Epidermal melanocyte (primary cell): ENCODE results near the gene CD44.

ENCODE experiments used
- DNase-seq: peaks from one replicate; pipeline ENCODE4 v3.0.0; 2011; ENCODE audit warnings: low spot score; ENCODE audit not compliant: insufficient read length

CD44 gene

GRCh38 chr11:35177370-35177769 is 38.4 kb downstream of the CD44 start:
- no peak for DNase-seq

GRCh38 chr11:35178067-35178805 is 39.3 kb downstream of the CD44 start:
- DNase-seq, result no peak

GRCh38 chr11:35178873-35179272 is 39.9 kb downstream of the CD44 start:
- no peak for DNase-seq

GRCh38 chr11:35179466-35180135 is 40.6 kb downstream of the CD44 start:
- DNase-seq, result no peak

- DNase-seq, result no peak
These were observed 41.6 kb downstream of the CD44 start for GRCh38 chr11:35180317-35181233.

GRCh38 chr11:35182317-35182939 is 43.5 kb downstream of the CD44 start:
- DNase-seq, result no peak

GRCh38 chr11:35183326-35183925 is 44.5 kb downstream of the CD44 start:
- no peak for DNase-seq

GRCh38 chr11:35185696-35186095 is 46.7 kb downstream of the CD44 start:
- no peak for DNase-seq

- no peak for DNase-seq
These were observed 49.0 kb downstream of the CD44 start for GRCh38 chr11:35187996-35188395.

GRCh38 chr11:35190804-35191348 is 51.9 kb downstream of the CD44 start:
- no peak for DNase-seq

- no peak for DNase-seq
These were observed 53.4 kb downstream of the CD44 start for GRCh38 chr11:35192347-35192746.

- no peak for DNase-seq
These were observed 54.8 kb downstream of the CD44 start for GRCh38 chr11:35193767-35194166.

GRCh38 chr11:35197292-35197691 is 58.3 kb downstream of the CD44 start:
- no peak for DNase-seq

GRCh38 chr11:35200811-35201341 is 61.9 kb downstream of the CD44 start:
- DNase-seq, result no peak

GRCh38 chr11:35204614-35205013 is 65.6 kb downstream of the CD44 start:
- DNase-seq, result no peak

GRCh38 chr11:35206616-35207015 is 67.6 kb downstream of the CD44 start:
- no peak for DNase-seq

GRCh38 chr11:35207471-35208403 is 68.8 kb downstream of the CD44 start:
- DNase-seq, result no peak

GRCh38 chr11:35208795-35209194 is 69.8 kb downstream of the CD44 start:
- DNase-seq, result no peak

GRCh38 chr11:35210876-35211546 is 72.0 kb downstream of the CD44 start:
- DNase-seq, result no peak
